Activated naive CD4-positive, alpha-beta T cell treated with anti-CD3 and anti-CD28 coated beads, Interleukin-2, amount 50 U/mL, for 16 hours (primary cell): ENCODE measurements around the gene CFI.
A peak's percentile ranks its signal among the peaks of the same experiment; 100 is the strongest.

Source experiments
- DNase-seq: peaks from one replicate; pipeline ENCODE4 v3.0.0-alpha.2; 2020

CFI gene

GRCh38 chr4:109729718-109730618, 71.8 kb downstream of the CFI start, which contains the start of gene PLA2G12A:
PLA2G12A (minus strand) TSS chr4:109730070; CDS start chr4:109729809, 261 bp downstream.
- DNase-seq, result peak; percentile 80

- DNase-seq, result no peak
These were observed 72.6 kb downstream of the CFI start for GRCh38 chr4:109729117-109729717.

- DNase-seq, result no peak
These were observed 73.4 kb downstream of the CFI start for GRCh38 chr4:109728385-109728784.

GRCh38 chr4:109723110-109723509, 78.7 kb downstream of the CFI start:
- no peak for DNase-seq

- DNase-seq, result no peak
These were observed 79.4 kb downstream of the CFI start for GRCh38 chr4:109722357-109722756.

- no peak for DNase-seq
These were observed 80.8 kb downstream of the CFI start for GRCh38 chr4:109721033-109721432.

- DNase-seq, result no peak
These were observed 82.2 kb downstream of the CFI start for GRCh38 chr4:109719604-109720003.

GRCh38 chr4:109718759-109719158, 83.0 kb downstream of the CFI start:
- no peak for DNase-seq

GRCh38 chr4:109713500-109713899, 88.3 kb downstream of the CFI start:
- no peak for DNase-seq

GRCh38 chr4:109708990-109709389, 92.8 kb downstream of the CFI start:
- no peak for DNase-seq

- DNase-seq, result no peak
These were observed 93.4 kb downstream of the CFI start for GRCh38 chr4:109708435-109708834.

- no peak for DNase-seq
These were observed 98.0 kb downstream of the CFI start for GRCh38 chr4:109703664-109704361.

- peak; percentile 73 for DNase-seq
These were observed 98.7 kb downstream of the CFI start, which contains the start of gene CASP6 for GRCh38 chr4:109702950-109703663. CASP6 (minus strand) TSS chr4:109703445; CDS start chr4:109703395, 50 bp downstream.

- no peak for DNase-seq
These were observed 100.0 kb downstream of the CFI start for GRCh38 chr4:109701566-109702410.

GRCh38 chr4:109699553-109700225, 102.1 kb downstream of the CFI start:
- no peak for DNase-seq

- no peak for DNase-seq
These were observed 103.1 kb downstream of the CFI start for GRCh38 chr4:109698656-109699055.

- DNase-seq, result no peak
These were observed 110.3 kb downstream of the CFI start for GRCh38 chr4:109691411-109691920.
